Smooth muscle cell (in vitro differentiated cells): ENCODE results near the gene LCE7A. TPM values are rescaled to one million over a fixed set of nuclear protein-coding genes. Genes with fewer than 3 reads are reported as not detected.

Experiments used
- DNase-seq: peaks from one replicate; lab custom pipeline; 2025; ENCODE audit not compliant: unreplicated experiment; lab: John Stamatoyannopoulos, UW
- H2AFZ ChIP-seq: fragments of 200-600 bp; sonication (generic); 2 replicates; pipeline ENCODE4 v1.6.0; 2016; ENCODE audit warnings: antibody characterized with exemption, low read depth, mild to moderate bottlenecking
- H3F3A ChIP-seq: fragments of 200-600 bp; sonication (generic); 2 replicates; pipeline ENCODE4 v1.6.0; 2017; ENCODE audit warnings: antibody characterized with exemption, low read depth
- H3K27ac ChIP-seq: fragments of 200-600 bp; sonication (generic); 2 replicates; pipeline ENCODE4 v1.5.1; 2016; ENCODE audit warnings: low read depth, mild to moderate bottlenecking
- H3K27me3 ChIP-seq: fragments of 200-600 bp; sonication (generic); 2 replicates; pipeline ENCODE4 v1.6.1; 2016; ENCODE audit warnings: low read depth, mild to moderate bottlenecking
- H3K36me3 ChIP-seq: fragments of 200-600 bp; sonication (generic); 2 replicates; pipeline ENCODE4 v1.5.1; 2016; ENCODE audit warnings: low read depth
- H3K4me1 ChIP-seq: fragments of 200-600 bp; sonication (generic); 2 replicates; pipeline ENCODE4 v1.5.1; 2016; ENCODE audit warnings: low read depth
- H3K4me2 ChIP-seq: fragments of 200-600 bp; sonication (generic); 2 replicates; pipeline ENCODE4 v1.6.0; 2016; ENCODE audit warnings: mild to moderate bottlenecking
- H3K4me3 ChIP-seq: fragments of 200-600 bp; sonication (generic); 2 replicates; pipeline ENCODE4 v1.5.1; 2016; ENCODE audit warnings: mild to moderate bottlenecking
- H3K79me2 ChIP-seq: fragments of 200-600 bp; sonication (generic); 2 replicates; pipeline ENCODE4 v1.6.0; 2016; ENCODE audit warnings: low read depth, mild to moderate bottlenecking
- H3K9ac ChIP-seq: fragments of 200-600 bp; sonication (generic); 2 replicates; pipeline ENCODE4 v1.6.0; 2016; ENCODE audit warnings: low read depth
- H3K9me3 ChIP-seq: fragments of 200-600 bp; sonication (generic); replicated peaks from 2 replicates; pipeline ENCODE4 v1.5.1; 2016; ENCODE audit warnings: low read depth
- H4K20me1 ChIP-seq: fragments of 200-600 bp; sonication (generic); 2 replicates; pipeline ENCODE4 v1.6.0; 2016; ENCODE audit warnings: low read depth
- WGBS: methylation state at CpG from one replicate; pipeline ENCODE4 v1.1.7; 2016; ENCODE audit warnings: low lambda C conversion rate; 5-methylcytosine and 5-hydroxymethylcytosine counted together
- polyA plus RNA-seq: library from polyadenylated mRNA; unstranded; fragments of >200 nt; fragmentation: Nextera tagmentation; extraction: Ambion mirVana; gene quantifications from 2 replicates; pipeline ENCODE4 v1.2.1, GENCODE V29; 2016
- total RNA-seq: library from RNA; depleted of rRNA; stranded (reverse); fragments of >200 nt; gene quantifications from 2 replicates; pipeline ENCODE4 v1.2.3, GENCODE V29; 2014
- TF ChIP-seq, protein P1 (sequence below): fragments of 200-600 bp; sonication (generic); IDR thresholded peaks from 2 replicates; pipeline ENCODE4 v1.5.1; 2017; ENCODE audit warnings: borderline replicate concordance, mild to moderate bottlenecking, antibody characterized with exemption; ENCODE audit not compliant: insufficient read depth, poor library complexity, severe bottlenecking

Gene LCE7A
- total and polyA plus RNA-seq, 2 experiments from 2014 or later: not detected

DNA sequence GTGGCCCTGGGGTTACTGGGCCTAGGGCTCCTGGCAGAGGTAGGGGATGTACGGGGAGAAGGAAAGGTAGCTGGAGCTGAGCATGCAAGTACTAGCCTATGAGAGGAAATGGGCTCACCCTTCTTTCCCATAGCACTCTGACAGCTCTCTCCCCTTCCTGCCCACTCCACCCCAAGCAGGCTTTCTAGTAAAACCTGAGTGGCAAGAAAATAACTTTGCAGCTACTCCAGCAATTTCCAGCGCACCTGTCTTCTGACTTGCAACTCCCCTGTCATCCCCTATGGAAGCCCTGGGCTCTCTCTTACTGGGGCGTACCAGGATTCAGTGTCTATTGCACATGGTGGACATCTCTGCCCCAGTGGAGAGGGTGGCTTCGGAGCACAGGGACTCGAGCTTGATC is 41.8 kb downstream of the LCE7A start:
- Histone ChIP-seq H3K9ac (no peak overlapping the region), H3K27ac (no peak overlapping the region), H4K20me1 (no peaks in the 10 kb centered on the region), H3K4me1 (no peaks in the 10 kb centered on the region), H3K4me2 (no peak overlapping the region), H3K36me3 (no peaks in the 10 kb centered on the region), H2AFZ (no peak overlapping the region), H3F3A (no peaks in the 10 kb centered on the region), H3K27me3 (no peaks in the 10 kb centered on the region), H3K4me3 (no peak overlapping the region), H3K79me2 (no peaks in the 10 kb centered on the region), H3K9me3 (no peaks in the 10 kb centered on the region)
- no peak for DNase-seq
- TF ChIP-seq, protein P1, sequence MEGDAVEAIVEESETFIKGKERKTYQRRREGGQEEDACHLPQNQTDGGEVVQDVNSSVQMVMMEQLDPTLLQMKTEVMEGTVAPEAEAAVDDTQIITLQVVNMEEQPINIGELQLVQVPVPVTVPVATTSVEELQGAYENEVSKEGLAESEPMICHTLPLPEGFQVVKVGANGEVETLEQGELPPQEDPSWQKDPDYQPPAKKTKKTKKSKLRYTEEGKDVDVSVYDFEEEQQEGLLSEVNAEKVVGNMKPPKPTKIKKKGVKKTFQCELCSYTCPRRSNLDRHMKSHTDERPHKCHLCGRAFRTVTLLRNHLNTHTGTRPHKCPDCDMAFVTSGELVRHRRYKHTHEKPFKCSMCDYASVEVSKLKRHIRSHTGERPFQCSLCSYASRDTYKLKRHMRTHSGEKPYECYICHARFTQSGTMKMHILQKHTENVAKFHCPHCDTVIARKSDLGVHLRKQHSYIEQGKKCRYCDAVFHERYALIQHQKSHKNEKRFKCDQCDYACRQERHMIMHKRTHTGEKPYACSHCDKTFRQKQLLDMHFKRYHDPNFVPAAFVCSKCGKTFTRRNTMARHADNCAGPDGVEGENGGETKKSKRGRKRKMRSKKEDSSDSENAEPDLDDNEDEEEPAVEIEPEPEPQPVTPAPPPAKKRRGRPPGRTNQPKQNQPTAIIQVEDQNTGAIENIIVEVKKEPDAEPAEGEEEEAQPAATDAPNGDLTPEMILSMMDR: no peak
- WGBS: 64% methylated on average over 5 of the region's 5 CpGs

DNA sequence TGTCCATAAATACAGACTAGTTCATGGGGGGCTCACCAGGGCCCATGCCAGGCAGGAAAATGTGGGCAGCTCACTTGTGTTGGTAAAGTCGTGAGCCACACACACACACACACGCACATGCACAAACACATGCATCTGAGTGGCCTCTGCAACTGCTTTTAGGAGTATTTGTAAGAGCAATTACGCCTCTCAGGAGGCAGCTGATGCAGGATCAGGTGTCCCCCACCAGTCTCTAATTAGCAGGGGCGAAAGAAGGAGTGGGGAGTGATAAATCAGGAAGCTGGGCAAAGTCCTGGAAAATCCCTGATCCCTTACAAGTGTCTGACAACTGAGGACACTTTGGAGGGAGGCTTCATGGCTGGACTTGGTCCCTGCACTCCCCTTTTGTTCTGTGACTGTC is 42.8 kb downstream of the LCE7A start:
- no peaks in the 10 kb centered on the region for H3F3A ChIP-seq

DNA sequence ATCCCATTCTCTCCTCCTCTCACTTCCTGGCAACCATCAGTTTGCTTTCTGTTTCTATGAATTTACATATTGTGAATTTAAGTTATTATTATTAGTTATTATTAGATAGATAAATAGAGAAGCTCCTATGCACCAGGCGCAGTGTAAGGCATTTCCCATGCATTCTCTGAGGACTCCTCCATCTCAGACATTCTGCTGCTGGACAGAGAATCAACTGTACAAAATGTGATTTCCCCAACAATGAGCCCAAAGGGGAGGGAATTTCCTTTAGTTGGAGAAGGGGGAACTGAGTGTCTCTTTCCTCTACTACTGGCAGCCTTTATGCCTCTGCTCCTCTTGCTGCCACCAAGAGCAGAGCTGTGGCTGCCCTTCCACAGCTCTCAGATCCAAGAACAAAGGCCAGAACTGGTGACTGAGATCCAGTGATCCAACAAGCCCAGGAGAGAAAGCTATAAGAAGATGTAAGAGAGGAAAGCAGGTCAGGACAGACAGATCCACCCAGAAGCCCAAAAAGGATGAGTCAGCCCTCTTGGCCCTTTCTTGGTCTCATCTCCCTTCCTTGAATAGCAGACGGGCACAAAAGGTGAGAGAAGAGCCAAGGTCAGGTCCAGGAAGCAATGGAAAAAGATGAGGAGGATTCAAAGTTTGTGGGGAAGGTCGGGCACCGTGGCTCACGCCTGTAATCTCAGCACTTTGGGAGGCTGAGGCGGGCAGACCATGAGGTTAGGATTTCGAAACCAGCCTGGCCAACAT is 45.1 kb downstream of the LCE7A start:
- TF ChIP-seq, protein P1: no peak
- H2AFZ ChIP-seq: no peak overlapping the region
- no peaks in the 10 kb centered on the region for H4K20me1 ChIP-seq
- no peak for DNase-seq
- H3K27me3 ChIP-seq: no peaks in the 10 kb centered on the region
- H3K4me1 ChIP-seq: no peaks in the 10 kb centered on the region
- H3K79me2 ChIP-seq: no peaks in the 10 kb centered on the region
- WGBS: 62% methylated on average over 7 of the region's 7 CpGs
- H3K36me3 ChIP-seq: no peaks in the 10 kb centered on the region
- H3K9ac ChIP-seq: no peak overlapping the region
- no peak overlapping the region for H3K4me2 ChIP-seq
- peaks cover 4% of the 10 kb centered on the region for H3K9me3 ChIP-seq
- H3F3A ChIP-seq: no peaks in the 10 kb centered on the region
- H3K4me3 ChIP-seq: no peak overlapping the region
- H3K27ac ChIP-seq: no peak overlapping the region

More for the DNA sequence above, 42.8 kb downstream of the LCE7A start:
- Histone ChIP-seq H3K4me1 (no peaks in the 10 kb centered on the region), H3K27me3 (no peaks in the 10 kb centered on the region), H3K4me3 (no peak overlapping the region), H2AFZ (no peak overlapping the region), H3K9me3 (no peaks in the 10 kb centered on the region), H4K20me1 (no peaks in the 10 kb centered on the region), H3K4me2 (no peak overlapping the region), H3K79me2 (no peaks in the 10 kb centered on the region), H3K27ac (no peak overlapping the region), H3K36me3 (no peaks in the 10 kb centered on the region), H3K9ac (no peak overlapping the region)
- TF ChIP-seq, protein P1: no peak
- DNase-seq: no peak
- 48% methylated on average over 4 of the region's 4 CpGs for WGBS
